ENCODE data around the gene PDE1A.

PDE1A gene

DNA sequence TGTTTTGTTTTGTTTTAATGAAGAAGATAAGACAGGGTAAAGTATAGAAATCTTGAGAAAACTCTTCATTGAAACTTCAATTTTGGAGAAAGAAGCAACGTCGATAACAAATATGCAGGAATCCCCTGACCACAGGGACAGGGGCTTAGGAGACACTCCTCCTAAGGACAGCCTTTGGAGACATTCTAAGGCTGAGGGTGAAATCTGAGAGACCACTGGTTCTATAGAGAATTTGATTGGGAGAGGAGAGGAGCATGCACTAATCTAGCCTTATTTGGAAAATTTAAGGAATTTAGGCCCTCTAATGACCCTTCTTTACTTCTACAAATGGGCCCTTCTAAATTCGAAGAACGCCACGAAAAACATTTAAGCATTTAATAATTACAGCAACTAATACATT, 233.5 kb downstream of the PDE1A start:
- Histone ChIP-seq H3K4me1 (ENCODE audit: insufficient read depth, poor library complexity, severe bottlenecking) (no peaks in the 10 kb centered on the region), H3K27me3 (ENCODE audit: insufficient read depth, poor library complexity, severe bottlenecking) (no peaks in the 10 kb centered on the region), H3K27ac (ENCODE audit: poor library complexity, severe bottlenecking) (no peak overlapping the region), H3K9me3 (ENCODE audit: severe bottlenecking) (no peaks in the 10 kb centered on the region), H3K4me3 (ENCODE audit: severe bottlenecking) (no peak overlapping the region), H3K36me3 (ENCODE audit: low read depth) (no peaks in the 10 kb centered on the region)
- ATAC-seq (ENCODE audit: low read depth) (no peak), DNase-seq (ENCODE audit: low spot score) (no peak)
- no peak for TF ChIP-seq CTCF (IDR thresholded peaks at IDR 0.05; ENCODE audit: poor library complexity, severe bottlenecking)

DNA sequence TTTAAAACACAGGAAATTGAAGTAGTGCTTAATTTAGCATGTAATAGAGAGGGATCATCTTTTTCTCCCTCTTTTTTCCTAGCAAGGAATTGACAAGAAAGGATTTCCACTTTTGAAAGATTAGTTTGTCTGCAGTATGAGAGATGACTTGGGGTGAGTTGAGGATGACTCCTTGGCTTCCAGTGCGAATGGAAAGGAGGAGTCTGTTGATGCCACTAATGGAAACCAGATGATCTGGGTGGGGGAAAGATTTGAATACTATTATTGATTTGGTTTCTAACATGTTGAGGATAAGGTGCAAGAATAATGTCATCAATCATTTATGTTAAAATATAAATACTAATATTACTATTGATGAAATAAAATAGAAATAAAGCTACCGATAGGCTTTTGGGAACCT, 235.8 kb downstream of the PDE1A start:
- Histone ChIP-seq H3K4me1 (ENCODE audit: insufficient read depth, poor library complexity, severe bottlenecking) (no peaks in the 10 kb centered on the region), H3K27me3 (ENCODE audit: insufficient read depth, poor library complexity, severe bottlenecking) (no peaks in the 10 kb centered on the region), H3K4me3 (ENCODE audit: severe bottlenecking) (no peak overlapping the region), H3K9me3 (ENCODE audit: severe bottlenecking) (no peaks in the 10 kb centered on the region), H3K36me3 (ENCODE audit: low read depth) (no peaks in the 10 kb centered on the region), H3K27ac (ENCODE audit: poor library complexity, severe bottlenecking) (no peak overlapping the region)
- TF ChIP-seq CTCF (IDR thresholded peaks at IDR 0.05; ENCODE audit: poor library complexity, severe bottlenecking) = no peak
- DNase-seq (ENCODE audit: low spot score) = no peak
- ATAC-seq (ENCODE audit: low read depth) = no peak

GRCh38 chr2:182187130-182187529, 239.7 kb downstream of the PDE1A start:
- TF ChIP-seq CTCF (IDR thresholded peaks at IDR 0.05; ENCODE audit: poor library complexity, severe bottlenecking) = no peak
- no peak for DNase-seq (ENCODE audit: low spot score)
- Histone ChIP-seq H3K9me3 (ENCODE audit: severe bottlenecking) (no peaks in the 10 kb centered on the region), H3K27me3 (ENCODE audit: insufficient read depth, poor library complexity, severe bottlenecking) (no peaks in the 10 kb centered on the region), H3K36me3 (ENCODE audit: low read depth) (no peaks in the 10 kb centered on the region), H3K4me3 (ENCODE audit: severe bottlenecking) (no peak overlapping the region), H3K27ac (ENCODE audit: poor library complexity, severe bottlenecking) (no peak overlapping the region), H3K4me1 (ENCODE audit: insufficient read depth, poor library complexity, severe bottlenecking) (no peaks in the 10 kb centered on the region)
- ATAC-seq (ENCODE audit: low read depth) = no peak

GRCh38 chr2:182186132-182186735, 240.6 kb downstream of the PDE1A start:
- TF ChIP-seq CTCF (IDR thresholded peaks at IDR 0.05; ENCODE audit: poor library complexity, severe bottlenecking) = peak; percentile 81
- ATAC-seq (ENCODE audit: low read depth) (peak; percentile 45; the same call in 2 of the 3 replicates), DNase-seq (ENCODE audit: low spot score) (no peak)
- Histone ChIP-seq H3K9me3 (ENCODE audit: severe bottlenecking) (no peaks in the 10 kb centered on the region), H3K4me1 (ENCODE audit: insufficient read depth, poor library complexity, severe bottlenecking) (no peaks in the 10 kb centered on the region), H3K36me3 (ENCODE audit: low read depth) (no peaks in the 10 kb centered on the region), H3K4me3 (ENCODE audit: severe bottlenecking) (no peak overlapping the region), H3K27me3 (ENCODE audit: insufficient read depth, poor library complexity, severe bottlenecking) (no peaks in the 10 kb centered on the region), H3K27ac (ENCODE audit: poor library complexity, severe bottlenecking) (no peak overlapping the region)

DNA sequence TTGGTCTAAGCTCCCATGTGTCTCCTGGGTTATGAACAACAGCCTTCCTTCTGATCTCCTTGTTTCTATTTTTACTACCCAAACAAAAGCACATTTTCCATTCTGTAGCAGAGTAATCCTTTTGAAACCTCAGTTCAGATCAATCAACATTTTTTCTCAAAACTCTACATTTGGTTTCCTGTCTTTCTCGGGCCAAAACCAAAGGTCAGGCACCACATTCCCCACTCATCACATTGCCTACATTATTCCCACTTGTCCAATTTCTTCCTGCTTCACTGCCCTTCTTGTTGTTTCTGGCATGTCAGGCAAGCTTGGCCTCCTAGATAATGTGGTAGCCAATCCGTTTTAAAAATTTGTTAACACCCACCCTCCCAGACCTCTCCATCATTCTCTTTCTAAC, 244.4 kb downstream of the PDE1A start:
- H3K36me3 ChIP-seq (ENCODE audit: low read depth) = no peaks in the 10 kb centered on the region
- H3K4me3 ChIP-seq (ENCODE audit: severe bottlenecking) = no peak overlapping the region
- H3K9me3 ChIP-seq (ENCODE audit: severe bottlenecking) = no peaks in the 10 kb centered on the region
- no peak for TF ChIP-seq CTCF (IDR thresholded peaks at IDR 0.05; ENCODE audit: poor library complexity, severe bottlenecking)
- H3K27ac ChIP-seq (ENCODE audit: poor library complexity, severe bottlenecking) = no peak overlapping the region
- no peaks in the 10 kb centered on the region for H3K4me1 ChIP-seq (ENCODE audit: insufficient read depth, poor library complexity, severe bottlenecking)
- DNase-seq (ENCODE audit: low spot score) (no peak), ATAC-seq (ENCODE audit: low read depth) (no peak)
- H3K27me3 ChIP-seq (ENCODE audit: insufficient read depth, poor library complexity, severe bottlenecking) = no peaks in the 10 kb centered on the region
